Testis (tissue), 3 donors: Measurements from ENCODE around the gene BATF. TPM values are rescaled to one million over a fixed set of nuclear protein-coding genes. Genes with fewer than 3 reads are reported as not detected.

ENCODE experiments used
- DNase-seq: peaks from one replicate; pipeline ENCODE4 v3.0.0-alpha.2; 2019
- H3K27ac ChIP-seq, 2 donors: fragments of 200-600 bp; sonication (generic); one replicate each; pipeline ENCODE4 v1.5.1; 2019
- H3K27me3 ChIP-seq: fragments of 200-600 bp; sonication (generic); one replicate; pipeline ENCODE4 v1.5.1; 2019
- H3K36me3 ChIP-seq: fragments of 200-600 bp; sonication (generic); one replicate; pipeline ENCODE4 v1.5.1; 2017; ENCODE audit warnings: low read depth; ENCODE audit errors: missing control alignments
- H3K4me1 ChIP-seq: fragments of 200-600 bp; sonication (generic); one replicate; pipeline ENCODE4 v1.5.1; 2019
- H3K4me3 ChIP-seq, 2 donors: fragments of 200-600 bp; sonication (generic); one replicate each; pipeline ENCODE4 v1.5.1; 2017 to 2019
- H3K9me3 ChIP-seq: fragments of 200-600 bp; sonication (generic); one replicate; pipeline ENCODE4 v1.5.1; 2017
- POLR2A ChIP-seq: fragments of 450-650 bp; IDR thresholded peaks from one replicate; pipeline ENCODE4 v1.6.1; 2017; ENCODE audit warnings: antibody characterized with exemption, mild to moderate bottlenecking, moderate library complexity
- WGBS, 2 donors: methylation state at CpG; one replicate each; pipeline ENCODE4 v1.1.5; 2018; 5-methylcytosine and 5-hydroxymethylcytosine counted together
- intact Hi-C: fragments of 100-400 bp; cut with DNase I; formaldehyde crosslinking; loops from one replicate; pipeline ENCODE4 v1.15.1; 2023; ENCODE audit warnings: low total_unique reads
- polyA plus RNA-seq: library from polyadenylated mRNA; stranded (reverse); fragments of 350-450 nt; fragmentation: Illumina TruSeq; extraction: RNeasy Lipid Tissue Mini Kit (QIAGEN cat#74804); gene quantifications from one replicate; pipeline ENCODE4 v1.2.3, GENCODE V29; 2014; ENCODE audit warnings: low read depth, low replicate concordance; ENCODE audit not compliant: insufficient read depth
- total RNA-seq, 2 donors: library from RNA; depleted of rRNA; stranded (reverse); fragments of >200 nt; gene quantifications; one replicate each; pipeline ENCODE4 v1.2.3, GENCODE V29; 2016
- TF ChIP-seq, protein P1 (sequence below), 3 experiments: fragments of 450-650 bp in 2 of 3; fragments of 200-600 bp in 1 of 3; sonication (generic) in 1 of 3; IDR thresholded peaks; one replicate each; pipeline ENCODE4 v1.5.1; 2016 to 2019; ENCODE audit warnings: antibody characterized with exemption in 3 of 3, mild to moderate bottlenecking in 2 of 3, moderate library complexity in 1 of 3

Gene BATF
- total and polyA plus RNA-seq, 3 donors from 2014 or later: 0.63 to 2.9 (median 1.5) TPM

DNA sequence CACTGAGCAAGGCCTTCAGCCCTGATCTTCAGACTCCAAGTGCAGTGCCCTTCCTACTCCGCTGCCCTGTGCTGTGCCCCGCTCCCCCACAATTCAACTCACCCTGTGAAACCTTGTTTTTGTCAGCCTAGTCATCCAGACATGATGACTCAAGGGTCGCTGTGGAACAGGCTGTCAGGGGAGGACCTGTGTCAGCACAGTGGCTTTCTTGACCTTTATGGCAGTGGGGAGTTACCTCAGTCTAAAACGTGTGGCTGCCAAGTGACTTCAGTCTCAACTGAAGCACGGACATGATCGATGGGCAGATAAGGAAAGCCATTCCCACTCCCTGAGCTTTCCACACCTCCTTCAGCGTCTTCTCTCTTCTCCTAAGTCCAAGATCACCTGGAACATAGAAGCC is 39.8 kb downstream of the BATF start:
- TF ChIP-seq, protein P1, sequence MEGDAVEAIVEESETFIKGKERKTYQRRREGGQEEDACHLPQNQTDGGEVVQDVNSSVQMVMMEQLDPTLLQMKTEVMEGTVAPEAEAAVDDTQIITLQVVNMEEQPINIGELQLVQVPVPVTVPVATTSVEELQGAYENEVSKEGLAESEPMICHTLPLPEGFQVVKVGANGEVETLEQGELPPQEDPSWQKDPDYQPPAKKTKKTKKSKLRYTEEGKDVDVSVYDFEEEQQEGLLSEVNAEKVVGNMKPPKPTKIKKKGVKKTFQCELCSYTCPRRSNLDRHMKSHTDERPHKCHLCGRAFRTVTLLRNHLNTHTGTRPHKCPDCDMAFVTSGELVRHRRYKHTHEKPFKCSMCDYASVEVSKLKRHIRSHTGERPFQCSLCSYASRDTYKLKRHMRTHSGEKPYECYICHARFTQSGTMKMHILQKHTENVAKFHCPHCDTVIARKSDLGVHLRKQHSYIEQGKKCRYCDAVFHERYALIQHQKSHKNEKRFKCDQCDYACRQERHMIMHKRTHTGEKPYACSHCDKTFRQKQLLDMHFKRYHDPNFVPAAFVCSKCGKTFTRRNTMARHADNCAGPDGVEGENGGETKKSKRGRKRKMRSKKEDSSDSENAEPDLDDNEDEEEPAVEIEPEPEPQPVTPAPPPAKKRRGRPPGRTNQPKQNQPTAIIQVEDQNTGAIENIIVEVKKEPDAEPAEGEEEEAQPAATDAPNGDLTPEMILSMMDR (IDR thresholded peaks at IDR 0.05): no peak
- no peak for TF ChIP-seq POLR2A
- 64 to 74% methylated on average over 5 to 7 of the region's 7 CpGs for WGBS, 2 donors
- H3K36me3 ChIP-seq: no peaks in the 10 kb centered on the region
- no peaks in the 10 kb centered on the region for H3K9me3 ChIP-seq
- intact Hi-C loops: loop anchor here (10.0 kb wide), 1 partner anchor 247 kb away; no protein-coding TSS in a partner anchor
- no peak for DNase-seq
- peaks cover 5% of the 10 kb centered on the region for H3K4me1 ChIP-seq
- H3K27me3 ChIP-seq: no peaks in the 10 kb centered on the region
- no peak overlapping the region for H3K4me3 ChIP-seq
- no peak overlapping the region for H3K27ac ChIP-seq

DNA sequence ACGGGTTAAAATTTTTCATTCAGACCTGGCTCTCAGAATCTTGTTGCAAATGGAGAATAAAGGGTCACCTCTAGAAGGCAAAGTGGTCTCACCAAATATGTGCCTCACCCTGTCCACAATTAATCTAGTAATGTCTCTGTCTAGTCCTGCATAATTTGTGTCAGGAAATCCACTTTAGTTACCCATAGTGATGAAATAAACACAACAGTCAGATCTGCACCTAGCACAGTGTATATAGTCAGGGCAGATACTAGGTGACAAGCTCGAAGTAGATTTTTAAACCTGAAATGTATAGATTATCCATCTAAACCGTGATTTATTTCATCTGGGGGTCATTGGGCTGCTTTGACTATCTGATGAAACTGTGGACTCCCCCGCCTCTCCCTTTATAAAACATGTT is 40.2 kb downstream of the BATF start:
- H3K9me3 ChIP-seq: no peaks in the 10 kb centered on the region
- H3K4me3 ChIP-seq: no peak overlapping the region
- H3K27me3 ChIP-seq: no peaks in the 10 kb centered on the region
- no peak for DNase-seq
- no peaks in the 10 kb centered on the region for H3K36me3 ChIP-seq
- H3K4me1 ChIP-seq: peaks cover 5% of the 10 kb centered on the region
- intact Hi-C loops: loop anchor here (10.0 kb wide), 1 partner anchor 248 kb away; no protein-coding TSS in a partner anchor
- no peak overlapping the region for H3K27ac ChIP-seq
- WGBS, 2 donors: 60 to 67% methylated on average over 4 of the region's 4 CpGs
- TF ChIP-seq POLR2A: no peak
- TF ChIP-seq, protein P1 (IDR thresholded peaks at IDR 0.05): no peak

DNA sequence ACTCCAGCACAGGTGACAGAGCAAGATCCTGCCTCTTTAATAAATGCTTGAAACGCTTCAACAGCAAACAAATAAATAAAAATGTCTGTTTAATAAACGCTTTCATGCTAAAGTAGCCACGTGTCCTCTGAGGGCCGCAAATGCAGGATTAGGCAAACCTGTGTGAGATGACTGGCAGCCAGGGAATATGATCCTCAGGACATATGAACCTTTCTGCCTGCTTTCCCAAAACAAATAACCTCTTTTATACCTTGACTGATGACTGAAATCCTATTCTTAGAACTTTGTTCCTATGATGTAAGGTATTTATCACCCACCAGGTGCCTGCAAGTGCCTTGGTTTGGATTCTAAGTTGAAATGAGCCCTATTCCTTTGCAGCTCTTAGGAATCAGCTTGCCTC is 41.7 kb downstream of the BATF start:
- H3K27ac ChIP-seq: no peak overlapping the region
- no peak for TF ChIP-seq POLR2A
- TF ChIP-seq, protein P1 (IDR thresholded peaks at IDR 0.05): no peak
- H3K36me3 ChIP-seq: no peaks in the 10 kb centered on the region
- no peak overlapping the region for H3K4me3 ChIP-seq
- H3K9me3 ChIP-seq: no peaks in the 10 kb centered on the region
- peaks cover 5% of the 10 kb centered on the region for H3K4me1 ChIP-seq
- H3K27me3 ChIP-seq: no peaks in the 10 kb centered on the region
- DNase-seq: no peak
- intact Hi-C loops: loop anchor here (10.0 kb wide), 1 partner anchor 249 kb away; no protein-coding TSS in a partner anchor
- 73 to 75% methylated on average over 4 of the region's 4 CpGs for WGBS, 2 donors

DNA sequence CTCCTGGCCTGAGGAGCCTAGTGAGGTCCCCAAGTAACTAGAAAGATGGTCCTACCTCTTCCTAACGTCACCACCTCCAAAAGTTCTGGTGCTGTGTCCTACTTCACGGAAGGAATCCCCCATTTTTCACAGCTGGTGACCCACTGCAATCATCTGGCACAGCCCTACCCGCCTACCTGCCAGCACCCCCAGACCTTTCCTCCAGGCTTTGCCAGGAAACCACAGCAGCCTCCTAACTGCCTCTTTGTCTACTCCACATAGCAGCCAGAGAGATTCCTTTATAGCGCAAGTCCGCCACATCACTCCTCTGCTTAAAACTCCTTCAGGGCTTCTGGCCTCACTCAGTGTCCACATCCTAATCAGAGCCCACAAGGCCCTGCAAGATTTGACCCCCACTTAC is 42.8 kb downstream of the BATF start:
- no peaks in the 10 kb centered on the region for H3K9me3 ChIP-seq
- no peak for DNase-seq
- no peak overlapping the region for H3K27ac ChIP-seq
- 93 to 96% methylated on average over 5 of the region's 5 CpGs for WGBS, 2 donors
- TF ChIP-seq, protein P1 (IDR thresholded peaks at IDR 0.05): no peak
- no peak for TF ChIP-seq POLR2A
- H3K4me1 ChIP-seq: peaks cover 5% of the 10 kb centered on the region
- no peaks in the 10 kb centered on the region for H3K27me3 ChIP-seq
- H3K4me3 ChIP-seq: no peak overlapping the region
- intact Hi-C loops: loop anchor here (10.0 kb wide), 1 partner anchor 250 kb away; no protein-coding TSS in a partner anchor
- no peaks in the 10 kb centered on the region for H3K36me3 ChIP-seq

DNA sequence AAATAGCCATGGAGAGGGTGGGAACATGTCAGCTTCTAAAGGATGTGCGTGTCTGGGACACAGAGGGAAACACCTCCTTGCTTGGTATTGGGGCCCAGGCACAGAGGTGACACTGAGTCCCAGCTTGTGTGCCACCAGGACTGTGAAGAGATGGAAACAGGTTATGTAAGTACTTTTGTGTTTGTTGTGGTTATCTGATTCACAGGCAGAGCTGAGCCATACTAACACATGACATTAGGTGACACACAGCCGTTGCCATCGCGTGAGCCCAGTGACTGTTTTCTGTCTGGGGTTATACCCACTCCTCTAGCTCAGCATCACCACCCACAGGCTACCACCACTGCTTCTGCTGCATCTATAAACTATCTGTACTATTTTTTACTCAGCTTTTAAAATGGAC is 44.1 kb downstream of the BATF start:
- 85 to 88% methylated on average over 4 of the region's 4 CpGs for WGBS, 2 donors
- H3K36me3 ChIP-seq: no peaks in the 10 kb centered on the region
- DNase-seq: no peak
- no peak overlapping the region for H3K27ac ChIP-seq
- H3K4me1 ChIP-seq: no peaks in the 10 kb centered on the region
- TF ChIP-seq, protein P1 (IDR thresholded peaks at IDR 0.05): no peak
- no peak for TF ChIP-seq POLR2A
- no peak overlapping the region for H3K4me3 ChIP-seq
- H3K9me3 ChIP-seq: no peaks in the 10 kb centered on the region
- H3K27me3 ChIP-seq: no peaks in the 10 kb centered on the region
- intact Hi-C loops: loop anchor here (10.0 kb wide), 1 partner anchor 252 kb away; no protein-coding TSS in a partner anchor
